OCI-LY3 (cell line): ENCODE measurements around the gene BICC1.

Experiments
- EZH2phosphoT487 ChIP-seq: fragments of 200-600 bp; shearing (Covaris generic); IDR thresholded peaks from 2 replicates; pipeline ENCODE4 v1.6.1; 2018; ENCODE audit warnings: antibody characterized with exemption, mixed run types, low read depth
- TF ChIP-seq, protein P1 (sequence below): fragments of 200-600, 300-600 bp; sonication (generic); IDR thresholded peaks from 2 replicates; pipeline ENCODE4 v1.5.1; 2014; ENCODE audit warnings: antibody characterized with exemption, low read length, low read depth

DNA sequence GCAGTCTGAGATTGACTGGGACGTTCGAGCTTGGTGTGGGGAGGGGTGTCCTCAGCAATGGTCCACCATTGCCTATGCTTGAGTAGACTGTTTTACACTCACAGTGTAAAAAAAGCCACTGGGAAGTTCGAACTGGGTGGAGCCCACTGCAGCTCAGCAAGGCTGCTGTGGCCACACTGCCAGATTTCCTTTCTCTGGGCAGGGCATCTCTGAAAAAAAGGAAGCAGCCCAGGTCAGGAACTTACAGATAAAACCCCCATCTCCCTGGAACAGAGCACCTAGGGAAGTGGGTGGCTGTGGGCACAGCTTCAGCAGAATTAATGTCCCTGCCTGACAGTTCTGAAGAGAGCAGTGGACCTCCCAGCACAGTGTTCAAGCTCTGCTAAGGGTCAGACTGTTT lies 80.3 kb downstream of the BICC1 start:
- TF ChIP-seq, protein P1, sequence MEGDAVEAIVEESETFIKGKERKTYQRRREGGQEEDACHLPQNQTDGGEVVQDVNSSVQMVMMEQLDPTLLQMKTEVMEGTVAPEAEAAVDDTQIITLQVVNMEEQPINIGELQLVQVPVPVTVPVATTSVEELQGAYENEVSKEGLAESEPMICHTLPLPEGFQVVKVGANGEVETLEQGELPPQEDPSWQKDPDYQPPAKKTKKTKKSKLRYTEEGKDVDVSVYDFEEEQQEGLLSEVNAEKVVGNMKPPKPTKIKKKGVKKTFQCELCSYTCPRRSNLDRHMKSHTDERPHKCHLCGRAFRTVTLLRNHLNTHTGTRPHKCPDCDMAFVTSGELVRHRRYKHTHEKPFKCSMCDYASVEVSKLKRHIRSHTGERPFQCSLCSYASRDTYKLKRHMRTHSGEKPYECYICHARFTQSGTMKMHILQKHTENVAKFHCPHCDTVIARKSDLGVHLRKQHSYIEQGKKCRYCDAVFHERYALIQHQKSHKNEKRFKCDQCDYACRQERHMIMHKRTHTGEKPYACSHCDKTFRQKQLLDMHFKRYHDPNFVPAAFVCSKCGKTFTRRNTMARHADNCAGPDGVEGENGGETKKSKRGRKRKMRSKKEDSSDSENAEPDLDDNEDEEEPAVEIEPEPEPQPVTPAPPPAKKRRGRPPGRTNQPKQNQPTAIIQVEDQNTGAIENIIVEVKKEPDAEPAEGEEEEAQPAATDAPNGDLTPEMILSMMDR: no peak
- TF ChIP-seq EZH2phosphoT487: no peak
